Stimulated activated naive CD8-positive, alpha-beta T cell treated with anti-CD3 and anti-CD28 coated beads, Interleukin-15, Interleukin-2, amounts not matched to agents 100 U/mL and 50 U/mL, for 24 hours (primary cell): ENCODE data around the gene CCSER1.
"Not testable (repeated sequence)": the region's sequence is repeated elsewhere in the genome, so short reads cannot be mapped to it uniquely, and the experiment has no call there.

ENCODE experiments used
- ATAC-seq: fragments of 150-1000 bp; cut with Tn5 transposase; one replicate; pipeline ENCODE4 v1.10.0; 2021
- DNase-seq: peaks from one replicate; pipeline ENCODE4 v3.0.0; 2021

CCSER1 gene

DNA sequence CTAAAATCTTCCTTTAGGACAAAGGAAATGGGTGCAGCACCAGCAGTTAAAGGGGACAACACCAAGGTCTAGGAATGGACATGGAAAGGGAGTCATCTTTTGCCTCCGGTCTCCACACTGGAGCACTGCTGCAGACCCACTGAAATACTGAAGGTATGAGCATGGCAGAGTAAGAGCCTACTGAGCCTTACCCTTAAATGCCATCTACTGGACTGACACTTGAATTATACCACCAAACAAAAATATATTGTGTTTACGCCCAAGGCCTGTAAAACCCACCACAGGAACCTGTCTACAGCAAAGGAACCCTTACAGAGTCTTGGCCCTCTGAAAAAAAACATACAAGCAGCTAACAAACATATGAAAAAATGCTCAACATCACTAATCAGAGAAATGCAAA lies 443.4 kb downstream of the CCSER1 start:
- DNase-seq (no peak), ATAC-seq (no peak)

DNA sequence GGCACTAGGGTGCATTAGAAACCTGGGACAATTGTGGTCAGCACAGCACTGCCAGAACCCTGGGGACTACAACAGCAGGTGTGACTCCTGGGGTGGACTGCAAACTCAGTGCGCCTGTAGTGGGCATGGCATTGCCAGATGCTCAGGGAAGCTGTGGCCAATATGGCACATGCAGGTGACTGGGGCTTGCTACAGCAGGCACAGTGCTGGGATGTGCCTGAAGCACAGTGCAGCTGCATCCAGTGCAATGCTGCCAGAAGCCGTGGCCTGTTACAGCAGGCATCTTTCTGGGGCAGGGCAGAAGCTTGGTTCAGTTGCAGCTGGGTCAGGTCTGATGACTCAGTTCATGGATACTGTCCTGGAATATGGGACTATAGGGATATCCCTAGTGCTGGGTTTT lies 445.8 kb downstream of the CCSER1 start:
- no peak for DNase-seq
- ATAC-seq: no peak

DNA sequence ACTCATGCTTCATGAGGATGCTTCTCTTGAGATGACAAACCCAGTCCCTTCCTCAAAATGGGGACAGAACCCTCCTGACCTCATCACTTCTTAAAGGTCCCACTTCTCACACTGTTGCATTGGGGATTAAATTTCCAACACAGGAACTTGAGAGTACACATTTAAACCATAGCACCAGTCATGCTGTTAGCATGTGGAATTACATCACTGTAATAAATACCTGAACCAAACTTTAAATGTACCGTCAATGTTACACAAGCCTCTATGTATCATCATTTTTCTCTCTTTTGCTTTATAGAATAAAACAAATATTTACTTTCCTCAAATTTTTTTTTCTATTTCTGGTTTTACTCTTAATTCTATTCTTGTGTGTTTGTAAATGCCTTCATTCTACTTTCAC lies 448.2 kb downstream of the CCSER1 start:
- ATAC-seq (no peak), DNase-seq (no peak)

DNA sequence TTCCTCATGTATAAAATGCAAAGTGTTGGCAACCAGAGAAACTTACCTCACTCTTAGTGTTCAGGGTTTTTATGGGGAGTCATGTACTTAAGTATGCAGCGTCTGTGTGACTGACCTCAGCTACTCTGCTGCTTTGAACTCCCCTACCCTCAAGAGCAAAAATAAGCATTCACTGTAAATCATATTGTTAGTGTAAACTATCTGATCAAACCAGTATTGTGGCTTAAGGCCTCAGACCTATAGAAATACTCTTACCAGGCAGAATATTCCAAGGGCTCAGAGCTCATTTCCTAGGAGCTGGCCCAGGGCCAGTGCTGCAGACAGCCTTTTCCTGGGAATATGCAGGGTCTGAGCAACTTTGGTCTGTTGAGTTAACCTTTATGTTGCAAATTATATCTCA lies 453.1 kb downstream of the CCSER1 start:
- no peak for ATAC-seq
- DNase-seq: no peak

DNA sequence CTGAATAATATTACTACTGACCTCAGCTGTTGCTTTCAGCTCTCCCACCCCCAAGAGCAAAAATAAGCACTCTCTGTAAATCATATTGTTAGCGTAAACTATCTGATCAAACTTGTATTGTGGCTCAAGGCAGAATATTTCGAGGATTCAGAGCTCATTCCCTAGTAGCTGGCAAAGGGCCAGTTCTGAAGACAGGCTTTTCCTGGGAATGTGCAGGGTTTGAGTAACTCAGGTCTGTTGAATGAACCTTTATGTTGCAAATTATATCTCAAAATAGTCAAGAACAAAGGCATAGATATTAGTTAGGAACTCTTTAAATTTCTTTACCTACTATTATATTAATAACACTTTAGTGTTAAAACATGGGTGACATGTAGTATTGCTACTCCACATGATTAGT lies 454.9 kb downstream of the CCSER1 start:
- no peak for DNase-seq
- ATAC-seq: no peak

DNA sequence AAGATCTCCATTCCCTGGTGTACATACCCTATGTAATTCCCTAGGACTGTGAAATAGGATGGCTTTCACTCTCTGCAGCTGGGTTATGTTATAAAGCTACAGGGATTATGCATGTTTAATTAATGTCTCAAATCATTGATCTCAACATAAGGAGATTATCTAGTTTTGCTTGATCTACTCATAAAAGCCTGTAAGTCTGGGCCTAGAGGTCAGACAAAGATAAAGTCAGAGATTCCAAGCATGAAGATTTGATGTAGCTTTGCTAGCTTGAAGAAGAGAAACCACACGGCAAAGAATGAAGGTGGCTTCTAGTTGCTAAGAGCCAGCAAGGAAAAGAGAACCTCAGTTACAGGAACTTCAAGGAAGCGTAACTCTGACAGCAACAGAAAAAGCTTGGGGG lies 456.9 kb downstream of the CCSER1 start:
- DNase-seq (no peak), ATAC-seq (no peak)

DNA sequence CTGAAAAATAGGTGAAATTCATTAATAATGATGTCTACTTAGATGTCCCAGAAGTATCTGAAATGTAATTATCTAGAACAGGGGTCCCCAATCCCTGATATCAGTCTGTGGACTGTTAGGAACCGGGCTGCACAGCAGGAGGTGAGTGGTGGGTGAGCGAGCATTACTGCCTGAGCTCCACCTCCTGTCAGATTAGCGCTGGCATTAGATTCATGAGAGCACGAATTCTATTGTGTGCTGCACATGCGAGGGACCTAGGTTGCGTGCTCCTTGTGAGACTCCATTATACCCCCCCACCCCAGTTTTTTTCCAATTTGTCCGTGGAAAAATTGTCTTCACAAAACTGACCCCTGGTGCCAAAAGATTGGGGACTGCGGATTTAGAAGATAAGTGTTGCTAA lies 458.8 kb downstream of the CCSER1 start:
- ATAC-seq: no peak
- DNase-seq: no peak

DNA sequence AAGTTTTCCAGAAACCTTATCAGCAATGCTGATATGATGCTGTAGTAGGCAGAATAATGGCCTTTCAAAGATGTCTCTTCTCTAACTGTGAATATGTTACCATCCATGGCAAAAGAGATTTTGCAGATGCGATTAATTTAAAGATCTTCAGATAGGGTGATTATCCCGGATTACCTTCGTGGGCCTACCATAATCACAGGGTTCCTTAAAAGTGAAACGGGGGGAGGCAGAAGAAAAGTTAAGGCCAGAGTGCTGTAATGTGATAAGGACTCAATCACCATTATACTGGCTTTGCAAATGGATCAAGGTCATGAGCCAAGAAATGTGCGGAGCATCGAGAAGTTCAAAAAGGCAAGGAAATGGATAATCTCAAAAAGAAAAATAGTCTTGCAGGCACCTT lies 459.6 kb downstream of the CCSER1 start:
- no peak for DNase-seq

DNA sequence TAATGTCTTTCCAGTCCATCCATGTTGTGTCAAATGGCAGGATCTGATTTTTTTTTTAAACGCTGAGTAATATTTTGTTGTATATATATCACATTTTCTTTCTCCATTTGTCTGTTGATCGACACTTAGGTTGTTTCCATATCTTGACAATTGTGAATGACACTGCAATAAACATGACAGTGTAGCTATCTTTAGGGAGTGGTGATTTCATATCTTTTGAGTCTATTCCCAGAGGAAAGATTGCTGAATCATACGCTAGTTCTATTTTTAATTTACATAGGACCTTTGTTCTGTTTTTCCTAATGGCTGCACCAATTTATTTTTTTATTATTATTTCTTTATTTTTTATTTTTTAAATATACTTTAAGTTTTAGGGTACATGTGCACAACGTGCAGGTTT lies 470.7 kb downstream of the CCSER1 start:
- ATAC-seq: no peak
- DNase-seq: no peak

More for the DNA sequence above, 459.6 kb downstream of the CCSER1 start:
- ATAC-seq: no peak

DNA sequence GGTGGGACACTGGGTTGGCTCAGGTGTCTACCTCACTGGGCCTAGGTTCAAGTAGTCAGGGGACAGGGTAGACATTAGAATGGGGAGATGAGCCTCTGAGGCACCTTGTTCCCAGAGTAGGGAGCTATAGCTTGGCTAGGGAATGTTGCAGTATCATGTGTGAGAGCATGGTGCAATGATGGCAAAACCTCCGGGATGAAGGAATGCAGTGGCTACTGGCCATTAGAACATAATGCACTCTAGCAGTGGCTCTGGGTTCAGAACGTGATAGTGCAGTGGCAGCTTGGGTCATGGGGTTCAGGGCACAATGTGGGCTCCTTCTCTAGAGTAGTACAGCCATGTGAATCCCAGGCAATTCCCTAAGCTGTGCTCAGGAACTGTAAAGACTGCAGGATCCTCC lies 471.5 kb downstream of the CCSER1 start:
- ATAC-seq (no peak), DNase-seq (no peak)

DNA sequence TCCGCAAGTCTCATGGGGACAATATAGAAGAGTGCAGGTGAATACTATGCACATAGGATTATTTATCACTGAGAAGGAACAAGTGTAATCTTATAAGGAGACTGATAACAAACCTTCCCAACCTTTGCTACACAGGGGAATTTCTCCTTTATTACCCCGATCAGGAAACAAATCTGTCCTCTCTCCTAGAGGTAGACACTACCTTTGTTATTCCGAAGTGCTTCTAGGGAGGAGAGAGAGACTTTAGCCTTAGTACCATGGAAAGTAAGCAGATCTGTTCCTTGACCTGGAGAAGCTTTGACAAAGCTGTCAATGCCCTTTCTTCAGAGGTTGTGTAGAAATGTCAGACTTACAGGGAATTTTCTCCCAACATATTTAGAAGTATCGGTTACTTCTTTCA lies 475.5 kb downstream of the CCSER1 start:
- no peak for DNase-seq

DNA sequence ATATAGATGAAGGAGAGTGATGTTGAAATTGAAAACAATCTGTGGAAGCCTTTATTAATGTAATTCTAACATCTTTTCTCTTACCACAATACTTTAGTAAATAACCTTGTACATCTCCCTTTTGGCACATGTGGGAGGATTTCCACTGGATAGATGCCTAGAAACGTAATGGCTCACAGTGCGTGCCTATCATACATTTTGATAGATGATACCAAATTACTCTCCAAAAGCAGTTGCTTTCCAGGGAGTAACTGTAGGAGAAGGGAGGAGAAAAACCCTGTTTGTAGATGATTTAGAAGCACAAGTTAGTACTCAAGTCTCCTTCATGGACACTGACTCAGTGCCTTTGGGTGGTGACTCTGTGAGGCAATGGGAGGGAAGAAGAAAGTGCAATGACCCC lies 476.3 kb downstream of the CCSER1 start:
- no peak for ATAC-seq

More for the DNA sequence above, 475.5 kb downstream of the CCSER1 start:
- no peak for ATAC-seq

DNA sequence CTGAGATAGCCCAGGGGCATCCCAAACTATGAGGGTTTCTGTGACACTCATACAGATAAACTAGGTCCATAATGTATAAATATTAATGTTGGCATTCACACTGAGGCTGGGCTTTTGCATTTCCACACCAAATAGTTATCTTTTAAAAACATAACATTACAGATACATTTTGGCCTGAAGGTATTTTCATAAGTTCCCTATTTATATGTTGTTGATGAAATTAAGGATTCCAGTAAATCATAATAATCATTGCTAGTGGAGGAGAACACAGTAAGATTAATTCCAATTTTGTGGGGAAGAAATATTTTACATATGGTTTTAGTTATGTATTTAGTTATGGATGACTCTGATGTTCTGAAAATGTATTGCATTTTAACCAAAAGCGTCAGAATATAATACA lies 479.6 kb downstream of the CCSER1 start:
- ATAC-seq (no peak), DNase-seq (no peak)

More for the DNA sequence above, 476.3 kb downstream of the CCSER1 start:
- no peak for DNase-seq

DNA sequence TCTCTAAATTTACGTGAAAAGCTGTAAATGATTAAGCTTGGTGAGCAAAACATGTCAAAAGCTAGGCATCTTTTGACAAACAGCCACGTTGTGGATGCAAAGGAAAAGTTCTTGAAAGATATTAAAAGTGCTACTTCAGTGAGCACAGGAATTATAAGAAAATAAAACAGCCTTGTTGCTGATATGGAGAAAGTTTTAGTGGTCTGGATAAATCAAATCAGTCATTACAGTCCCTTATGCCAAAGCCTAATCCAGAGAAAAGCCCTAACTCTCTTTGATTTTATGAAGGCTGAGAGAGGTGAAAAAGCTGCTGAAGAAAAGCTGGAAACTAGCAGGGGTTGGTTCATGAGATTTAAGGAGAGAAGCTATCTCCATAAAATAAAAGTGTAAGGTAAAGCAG lies 487.2 kb downstream of the CCSER1 start:
- ATAC-seq (no peak), DNase-seq (no peak)

DNA sequence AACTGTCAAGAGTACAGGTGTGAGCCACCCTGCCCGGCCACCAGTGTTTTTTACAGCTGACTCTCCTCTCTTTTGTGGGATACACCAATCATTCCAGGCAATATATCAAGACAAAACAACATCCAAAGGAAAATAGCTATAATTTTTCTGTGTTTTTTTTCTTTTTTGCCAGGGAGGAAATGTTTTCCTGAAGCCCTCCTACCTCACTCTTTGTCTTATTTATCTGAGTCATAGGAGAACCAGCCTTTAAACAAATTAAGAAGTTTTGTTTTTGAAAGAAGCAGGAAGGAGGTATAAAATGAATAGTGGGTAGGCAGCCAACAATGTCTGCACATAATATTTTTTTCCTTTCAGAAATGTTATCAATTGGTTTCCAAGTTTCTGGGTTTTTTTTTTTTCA lies 493.9 kb downstream of the CCSER1 start:
- no peak for DNase-seq
- no peak for ATAC-seq

DNA sequence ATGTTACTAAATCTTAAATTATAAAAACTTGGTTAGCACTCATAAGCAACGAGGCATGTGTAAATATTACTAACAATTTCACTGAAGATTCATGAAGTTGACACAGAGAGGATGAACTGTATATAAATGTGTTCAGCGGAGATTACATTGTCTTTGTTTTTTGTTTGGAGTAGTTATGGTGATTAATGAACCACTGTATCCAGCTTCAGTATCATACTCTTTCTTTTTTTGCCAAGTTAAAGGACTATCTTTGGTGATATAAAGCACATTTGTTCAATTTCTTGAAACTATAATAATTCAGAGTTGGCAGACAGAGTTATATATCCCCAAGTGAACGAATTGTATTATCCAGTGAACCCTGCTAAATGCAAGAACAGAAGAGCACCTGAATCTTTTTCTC lies 497.6 kb downstream of the CCSER1 start:
- DNase-seq (no peak), ATAC-seq (no peak)

DNA sequence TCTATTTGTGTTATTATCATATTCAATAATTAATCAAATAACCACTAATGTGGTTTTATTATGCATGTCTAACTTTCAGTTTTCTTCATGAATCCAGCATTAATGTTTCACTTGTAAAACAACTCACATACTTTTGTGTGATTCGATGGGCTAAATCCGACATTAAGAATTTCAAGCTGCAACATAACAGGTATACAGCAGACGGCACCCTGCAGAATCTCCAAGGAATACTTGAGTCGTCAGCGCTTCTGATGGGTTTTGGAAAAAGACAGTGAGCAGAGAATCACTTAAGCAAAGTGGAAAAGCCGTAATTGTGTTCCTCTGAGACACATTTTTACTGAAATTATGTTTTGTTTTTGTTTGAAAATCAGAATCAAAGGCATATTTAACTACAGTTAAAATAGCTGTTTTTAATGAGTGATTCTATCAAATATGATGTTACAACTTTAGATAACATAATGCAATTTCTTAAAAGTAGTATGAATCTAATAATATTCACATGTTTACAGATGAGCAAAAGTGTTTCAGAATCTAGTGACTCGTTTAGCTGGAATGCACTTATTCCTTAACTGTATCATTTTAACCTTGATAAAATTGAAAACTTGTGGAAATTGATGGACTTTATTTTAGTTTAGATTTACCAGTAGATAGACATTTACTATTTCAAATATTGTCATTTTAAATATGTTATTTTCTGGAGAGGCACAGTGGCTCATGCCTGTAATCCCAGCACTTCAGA lies 514.8 kb downstream of the CCSER1 start:
- DNase-seq (no peak), ATAC-seq (no peak)

DNA sequence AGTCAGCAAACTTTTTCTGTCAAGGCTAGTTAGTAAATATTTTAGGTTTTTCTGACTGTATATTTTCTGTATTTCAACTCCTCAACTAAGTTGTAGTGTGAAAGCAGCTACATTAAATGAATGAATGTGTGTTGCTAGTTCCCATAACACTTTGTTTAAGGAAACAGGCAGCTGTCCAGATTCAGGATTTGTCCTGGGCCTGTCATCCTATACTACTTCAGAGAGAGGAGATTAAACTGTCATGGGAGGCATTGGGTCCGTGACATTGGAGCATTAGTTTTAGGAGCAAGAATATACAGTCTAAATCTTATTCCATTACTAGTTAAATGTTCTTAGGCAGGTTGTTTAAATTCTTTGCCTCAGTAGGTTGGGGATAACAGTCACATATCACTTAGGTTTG lies 516.0 kb downstream of the CCSER1 start:
- DNase-seq: no peak
- no peak for ATAC-seq

DNA sequence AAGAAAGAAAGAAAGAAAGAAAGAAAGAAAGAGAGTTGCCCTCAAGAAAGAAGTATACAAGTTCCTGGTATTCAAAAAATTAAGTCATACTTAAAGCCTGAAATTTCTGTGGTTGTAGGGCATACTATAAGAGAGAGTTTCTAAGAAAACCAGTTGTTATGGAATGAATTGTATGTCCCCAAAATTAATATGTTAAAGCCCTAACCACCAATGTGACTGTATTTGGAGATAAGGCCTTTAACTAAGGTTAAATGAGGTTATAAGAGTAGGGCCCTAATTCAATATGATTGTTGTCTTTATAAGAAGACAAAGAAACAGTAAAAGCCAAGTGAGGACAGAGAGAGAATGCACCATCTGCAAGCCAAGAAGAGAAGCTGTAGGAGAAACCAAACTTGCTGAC lies 521.1 kb downstream of the CCSER1 start:
- no peak for DNase-seq
- ATAC-seq: no peak

DNA sequence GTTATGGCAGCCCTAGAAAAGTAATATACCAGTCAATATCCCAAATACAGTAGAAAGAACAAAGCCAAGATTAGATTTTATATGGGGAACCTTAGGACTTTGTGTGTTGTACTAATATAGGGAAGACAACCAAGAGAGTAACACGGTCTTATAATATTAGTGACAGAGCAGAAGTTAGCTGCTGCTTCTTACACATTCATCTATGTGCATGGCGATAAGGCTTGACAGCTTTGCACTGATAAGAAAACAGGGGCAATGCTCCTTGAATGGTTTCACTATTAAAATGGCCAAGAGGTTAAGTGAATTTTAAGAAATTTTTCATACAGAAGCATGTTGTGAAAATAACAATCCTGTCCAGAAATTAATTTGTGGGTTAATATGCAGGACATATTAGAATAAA lies 521.6 kb downstream of the CCSER1 start:
- ATAC-seq: no peak

DNA sequence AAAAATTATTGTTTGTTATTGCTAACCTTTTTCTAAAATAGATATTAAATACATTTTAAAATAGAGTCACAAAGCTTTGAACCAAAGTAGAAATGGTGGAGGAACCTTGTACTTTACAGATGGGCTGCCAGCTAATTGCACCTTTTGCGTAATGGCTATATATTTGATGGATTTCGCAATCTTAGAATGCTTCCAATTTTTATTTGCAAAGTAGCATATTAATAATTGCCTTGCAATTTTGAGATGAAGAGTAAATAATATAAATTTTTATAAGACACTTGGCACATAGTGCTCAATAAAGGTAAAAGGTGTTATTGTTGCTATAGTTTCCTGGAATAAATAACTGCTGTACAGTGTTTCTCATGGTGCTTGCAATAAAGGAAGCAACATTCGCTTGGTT lies 533.5 kb downstream of the CCSER1 start:
- ATAC-seq: no peak
- DNase-seq: no peak

More for the DNA sequence above, 521.6 kb downstream of the CCSER1 start:
- no peak for DNase-seq

DNA sequence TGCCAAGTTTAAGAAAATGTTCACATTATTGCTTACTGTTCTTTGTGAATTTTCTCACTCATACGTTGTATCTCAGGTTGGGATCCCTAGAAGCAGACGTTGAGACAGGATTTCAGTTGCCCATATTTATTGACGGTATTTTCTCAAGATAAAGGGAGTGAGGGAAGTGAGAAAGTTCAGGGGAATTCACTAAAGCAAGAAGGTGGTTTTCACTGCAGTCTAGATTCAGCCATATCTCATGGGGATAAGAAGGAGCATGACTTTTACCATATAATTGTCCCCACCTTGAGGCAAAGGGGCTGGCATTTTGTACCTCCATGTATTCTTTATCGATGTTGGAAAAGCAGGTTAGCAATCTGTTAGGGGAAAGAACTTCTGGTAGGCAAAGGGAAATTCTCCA lies 543.0 kb downstream of the CCSER1 start:
- no peak for DNase-seq
- no peak for ATAC-seq

DNA sequence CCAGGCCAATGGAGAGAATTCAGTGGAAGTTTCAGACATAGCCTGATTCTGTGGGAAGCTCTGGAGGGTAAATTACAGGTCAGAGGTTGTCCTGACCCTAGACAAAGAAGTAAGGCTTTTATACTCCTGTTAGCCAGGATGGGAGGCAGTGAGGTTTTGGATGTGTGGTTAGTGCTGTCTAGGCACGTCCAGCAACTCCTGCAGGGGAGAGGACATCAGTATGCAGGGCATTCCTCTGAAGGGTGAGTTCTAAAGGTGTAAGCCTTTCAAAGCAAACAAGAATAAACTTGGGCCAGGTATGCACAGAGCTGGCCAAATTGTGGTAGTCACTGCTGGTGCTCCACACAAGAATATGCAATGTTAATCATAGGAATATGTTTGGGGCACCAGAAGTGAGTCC lies 562.5 kb downstream of the CCSER1 start:
- DNase-seq (no peak), ATAC-seq (no peak)

DNA sequence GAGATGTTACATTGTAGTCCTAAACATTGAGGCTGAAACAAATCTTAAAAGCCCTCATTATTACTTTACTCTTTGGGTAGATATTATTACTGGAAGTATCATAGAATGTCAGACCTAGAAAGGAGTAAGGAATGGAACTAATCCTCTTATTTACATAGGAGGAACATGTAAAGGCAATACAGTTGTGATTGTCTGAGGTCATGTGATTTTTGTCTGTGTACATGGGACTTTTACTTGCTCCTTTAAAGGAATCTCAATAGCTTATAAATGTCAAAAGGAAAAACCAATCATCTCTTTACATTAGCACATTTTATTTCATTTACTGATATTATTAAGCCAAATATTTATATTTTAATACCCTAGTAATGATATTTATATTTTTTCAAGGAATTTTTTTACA lies 568.2 kb downstream of the CCSER1 start:
- DNase-seq: no peak

DNA sequence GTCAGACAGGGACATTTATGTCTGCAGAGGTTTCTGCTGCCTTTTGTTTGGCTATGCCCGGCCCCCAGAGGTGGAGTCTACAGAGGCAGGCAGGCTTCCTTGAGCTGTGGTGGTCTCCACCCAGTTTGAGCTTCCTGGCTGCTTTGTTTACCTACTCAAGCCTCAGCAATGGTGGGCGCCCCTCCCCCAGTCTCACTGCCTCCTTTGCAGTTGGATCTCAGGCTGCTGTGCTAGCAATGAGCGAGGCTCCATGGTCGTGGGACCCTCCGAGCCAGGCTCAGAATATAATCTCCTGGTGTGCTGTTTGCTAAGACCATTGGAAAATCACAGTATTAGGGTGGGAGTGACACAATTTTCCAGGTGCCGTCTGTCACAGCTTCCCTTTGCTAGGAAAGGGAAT lies 578.3 kb downstream of the CCSER1 start:
- DNase-seq, ATAC-seq: not testable (repeated sequence)

More for the DNA sequence above, 568.2 kb downstream of the CCSER1 start:
- no peak for ATAC-seq
